NCI-H1694 (cell line): ENCODE results near the gene EPS15.
"Not testable (repeated sequence)": the region's sequence is repeated elsewhere in the genome, so short reads cannot be mapped to it uniquely, and the experiment has no call there.

ENCODE experiments used
- DNase-seq: peaks from one replicate; lab custom pipeline; 2025; lab: John Stamatoyannopoulos, UW

Gene EPS15

DNA sequence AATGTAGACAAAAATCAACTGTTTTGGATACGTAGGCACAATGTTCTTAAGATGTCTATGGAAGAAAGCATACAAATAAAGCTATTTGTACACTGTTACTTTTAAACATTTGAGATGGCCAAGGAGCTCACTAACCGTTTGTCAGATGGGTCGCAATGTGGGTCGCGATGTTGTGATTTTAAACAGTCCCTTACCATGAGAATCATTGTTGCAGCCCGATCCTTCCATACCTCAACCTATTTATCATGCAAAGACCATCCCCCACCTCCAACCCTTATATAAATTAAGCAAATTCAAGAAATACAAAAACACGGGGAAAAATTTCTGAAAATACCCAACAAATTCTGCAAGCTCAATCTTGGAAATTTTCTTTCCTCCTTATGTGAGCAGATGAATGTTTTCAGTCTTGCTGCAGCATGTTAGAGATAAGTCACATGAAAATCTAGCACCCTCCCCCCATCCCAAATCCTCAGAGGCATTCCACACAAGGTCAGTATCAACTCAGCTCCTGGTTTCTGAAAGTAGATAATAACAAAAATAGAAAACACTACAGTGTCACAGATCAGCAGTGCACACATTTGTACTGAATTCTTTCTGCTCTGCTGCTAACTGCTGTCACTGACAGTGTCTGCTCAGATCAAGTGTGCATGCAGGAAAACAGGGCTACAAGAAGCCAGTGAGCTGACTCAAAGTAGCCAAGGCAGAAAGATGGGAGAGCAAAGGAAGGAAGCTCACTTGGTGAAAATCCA lies 95.8 kb downstream of the EPS15 start:
- DNase-seq, result no peak

DNA sequence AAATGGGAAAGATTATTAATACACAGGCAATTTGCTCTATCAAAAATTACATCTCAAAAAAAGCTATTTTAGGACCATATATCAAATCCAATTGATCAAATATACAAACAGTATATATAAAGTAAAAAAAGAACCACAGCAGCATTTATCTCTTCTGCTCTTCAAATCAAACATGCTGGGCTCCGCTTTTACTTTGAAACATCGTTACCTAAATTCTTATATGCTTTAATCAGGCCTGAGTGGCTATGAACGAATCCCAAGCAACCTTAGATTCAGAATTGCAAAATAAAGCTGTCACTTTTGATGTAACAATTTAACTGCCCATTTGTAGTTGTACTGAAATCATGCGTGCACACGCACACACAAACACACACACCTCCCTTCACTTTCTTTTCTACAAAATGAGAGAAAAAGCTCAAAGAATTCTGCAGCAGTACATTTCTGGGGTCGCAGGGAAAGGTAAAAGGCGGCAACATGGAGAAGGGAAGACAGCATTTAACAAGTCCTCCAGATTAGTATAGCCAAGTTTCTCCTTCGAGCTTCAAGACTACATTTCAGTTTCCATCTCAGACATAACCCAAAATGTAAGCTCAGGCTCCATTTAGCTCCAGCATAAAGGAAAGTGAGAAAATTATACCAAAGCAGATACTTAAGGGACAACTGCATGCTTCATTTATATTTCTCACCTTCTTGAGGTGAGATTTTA lies 96.5 kb downstream of the EPS15 start:
- no peak for DNase-seq

DNA sequence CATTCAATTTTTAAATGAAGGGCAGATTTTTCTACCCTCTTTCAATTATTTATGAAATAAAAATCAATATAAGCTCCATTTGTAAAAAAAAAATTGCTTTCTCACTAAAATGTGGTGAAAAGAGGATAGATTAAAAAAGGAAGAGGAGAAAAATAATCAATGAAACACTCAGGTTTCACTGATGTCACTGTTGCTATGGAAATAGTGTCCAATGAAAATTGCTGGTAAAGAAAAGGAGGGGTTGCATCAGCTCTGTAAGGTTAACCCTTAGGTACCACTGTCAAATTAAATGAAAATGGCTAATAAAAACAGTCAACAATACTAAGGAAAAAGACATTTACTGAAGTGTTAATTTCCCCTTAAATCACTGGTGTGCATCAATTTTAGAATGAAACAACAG lies 97.1 kb downstream of the EPS15 start:
- DNase-seq, result peak; percentile 81

DNA sequence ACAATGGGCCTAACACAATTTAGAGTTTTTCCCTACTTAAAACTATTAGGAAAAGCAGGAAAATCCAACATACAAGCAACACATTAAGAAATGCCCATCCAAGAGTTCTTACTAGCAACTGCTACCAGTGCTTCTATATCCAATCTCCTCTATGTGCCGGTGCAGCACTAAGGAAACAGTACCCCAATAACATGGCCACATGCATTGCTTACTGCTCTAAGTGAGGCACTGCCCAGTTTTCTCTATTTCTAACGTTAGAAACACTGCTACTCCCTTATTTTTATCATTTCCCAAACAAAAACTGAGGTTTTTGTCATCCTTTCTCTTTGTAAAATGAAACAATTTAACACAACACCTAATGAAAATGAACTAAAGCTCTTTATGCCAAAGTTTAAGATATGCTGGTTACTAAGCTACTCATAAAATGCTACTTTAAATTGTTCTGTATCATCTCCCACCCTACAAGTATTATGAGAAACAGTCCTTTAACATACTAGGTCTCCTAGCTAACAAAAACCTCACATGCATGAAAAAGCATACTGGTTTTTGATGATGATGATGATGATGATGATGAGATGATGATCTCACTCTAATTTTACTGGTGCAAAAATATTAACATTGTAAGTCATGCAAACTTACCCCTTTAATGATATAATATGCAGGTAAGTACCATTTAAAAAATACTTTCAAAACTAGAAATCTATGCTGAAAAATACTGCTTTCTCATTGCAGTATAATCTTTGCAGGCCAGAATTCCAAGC lies 98.0 kb downstream of the EPS15 start:
- DNase-seq, result no peak

DNA sequence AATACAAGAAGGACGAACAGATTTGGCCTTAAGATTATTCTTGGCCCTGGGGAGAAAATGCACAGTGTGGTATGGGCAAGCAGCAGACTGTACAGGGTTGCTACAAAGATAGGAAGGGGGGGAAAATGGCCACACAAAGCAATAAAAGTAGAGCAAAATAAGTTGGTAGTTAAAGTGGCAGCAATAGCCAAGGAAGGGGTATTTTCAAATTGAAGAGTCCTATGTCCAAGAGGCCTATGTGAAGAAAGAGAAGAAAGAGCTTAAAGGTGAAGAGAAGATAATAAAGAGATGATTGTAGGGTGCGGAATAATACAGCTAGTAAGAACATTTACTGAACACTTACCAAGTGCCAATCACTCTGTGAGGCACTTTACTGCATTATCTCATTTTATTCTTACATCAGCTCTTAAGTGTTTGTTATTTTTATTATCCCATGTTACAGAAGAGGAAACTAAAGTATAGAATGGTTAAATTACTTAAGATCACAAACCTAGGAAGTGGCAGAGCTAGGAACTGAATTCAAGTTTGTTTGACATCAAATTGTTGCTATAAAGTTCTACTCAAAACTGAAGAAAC lies 100.6 kb downstream of the EPS15 start:
- no peak for DNase-seq

DNA sequence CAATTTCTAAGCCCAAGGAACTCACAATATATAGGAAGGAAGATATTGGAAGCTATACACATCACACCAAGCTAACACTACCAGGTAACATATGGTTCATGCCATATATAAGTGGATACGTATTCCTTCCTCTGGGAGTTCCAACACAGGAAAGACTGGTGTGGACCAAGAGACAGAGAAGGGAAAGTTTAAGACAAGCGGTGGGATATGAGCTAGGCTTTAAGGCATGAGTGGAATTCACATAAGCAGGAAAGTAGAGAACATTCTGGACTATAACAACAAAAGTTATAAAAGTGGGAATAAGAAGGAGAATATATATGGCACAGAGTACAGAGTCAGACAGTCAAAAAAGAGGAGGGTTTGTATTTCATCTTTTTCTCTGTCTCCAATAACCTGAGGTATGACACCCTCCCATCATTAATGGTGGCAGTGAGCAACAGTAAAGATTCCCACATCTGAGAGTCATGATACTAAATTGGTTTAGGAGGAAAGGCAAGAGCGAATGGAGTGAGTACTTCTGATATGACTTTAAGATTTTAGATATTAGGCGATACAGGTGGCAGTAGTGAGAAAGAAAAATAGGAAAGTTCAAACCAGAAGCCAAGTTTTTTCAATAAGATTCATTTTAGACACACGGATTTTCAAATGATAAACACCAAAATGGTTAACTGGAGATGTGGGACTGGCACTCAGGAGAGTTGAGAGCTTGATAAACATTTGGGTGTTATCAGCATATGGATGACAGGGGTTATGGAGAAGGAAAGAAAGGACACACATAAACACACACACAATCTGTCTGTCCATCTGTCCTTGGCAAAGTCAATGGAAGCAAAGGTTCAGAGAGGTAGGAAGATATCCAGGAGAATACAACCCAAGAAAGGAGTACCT lies 101.3 kb downstream of the EPS15 start:
- DNase-seq, result no peak

DNA sequence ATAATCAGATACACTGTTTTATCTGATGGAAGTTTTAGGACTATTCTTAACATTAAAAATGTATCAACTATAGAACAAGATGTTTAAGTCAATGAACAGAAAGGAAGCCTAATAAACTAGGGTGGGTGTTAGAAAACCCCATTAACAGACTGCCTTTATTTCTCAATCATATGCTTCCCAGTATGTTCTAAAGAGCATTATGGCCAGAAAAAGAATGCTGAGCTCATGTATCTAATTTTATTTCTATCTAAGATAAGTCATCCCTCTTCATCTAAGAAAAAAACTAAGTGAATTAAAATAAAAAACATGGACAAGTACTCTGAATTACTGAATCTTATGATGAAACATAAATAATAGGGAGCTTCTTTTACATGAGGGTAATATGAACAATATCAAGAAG lies 102.2 kb downstream of the EPS15 start:
- DNase-seq, result no peak

DNA sequence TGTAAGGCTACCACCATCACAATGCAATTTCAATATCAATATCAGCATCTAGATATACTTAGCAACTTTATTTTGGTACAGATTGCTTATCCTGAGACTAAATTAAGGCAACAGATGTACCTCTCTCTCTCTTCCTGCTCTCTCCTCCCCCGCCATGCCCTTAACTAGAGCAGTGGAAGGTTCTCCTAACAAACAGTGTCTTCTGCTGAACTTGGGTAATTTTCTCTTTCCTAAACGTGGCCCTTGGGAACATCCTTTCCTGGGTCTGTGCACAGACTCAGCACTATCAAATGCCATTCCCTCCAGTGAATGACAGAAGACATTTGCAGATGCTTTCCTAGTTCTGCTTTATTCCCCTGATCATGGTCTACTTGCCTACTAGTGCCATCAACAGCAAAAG lies 103.1 kb downstream of the EPS15 start:
- no peak for DNase-seq

DNA sequence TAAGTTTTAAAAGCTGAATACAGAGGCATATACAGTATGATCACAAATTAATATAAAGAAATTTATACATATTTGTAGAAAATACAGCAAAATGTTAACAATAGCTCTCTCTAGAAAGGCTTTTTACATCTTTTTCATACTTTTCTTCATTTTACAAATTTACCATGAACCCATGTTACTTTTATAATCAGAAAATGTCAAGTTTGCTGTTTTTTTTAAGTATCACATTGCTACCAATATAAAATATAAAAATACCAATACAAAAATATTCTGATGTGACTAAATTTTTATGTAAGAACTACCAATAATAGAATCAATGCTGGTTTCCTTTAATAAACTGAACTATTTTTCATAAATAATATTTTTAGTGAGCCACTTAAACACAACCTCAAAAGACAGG lies 104.3 kb downstream of the EPS15 start:
- no peak for DNase-seq

DNA sequence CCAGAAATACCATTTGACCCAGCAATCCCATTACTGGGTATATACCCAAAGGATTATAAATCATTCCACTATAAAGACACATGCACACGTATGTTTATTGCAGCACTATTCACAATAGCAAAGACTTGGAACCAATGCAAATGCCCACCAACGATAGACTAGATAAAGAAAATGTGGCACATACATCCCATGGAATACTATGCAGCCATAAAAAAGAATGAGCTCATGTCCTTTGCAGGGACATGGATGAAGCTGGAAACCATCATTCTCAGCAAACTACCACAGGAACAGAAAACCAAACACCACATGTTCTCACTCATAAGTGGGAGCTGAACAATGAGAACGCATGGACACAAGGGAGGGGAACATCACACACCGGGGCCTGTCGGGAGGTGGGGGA lies 107.2 kb downstream of the EPS15 start:
- not testable (repeated sequence) for DNase-seq

DNA sequence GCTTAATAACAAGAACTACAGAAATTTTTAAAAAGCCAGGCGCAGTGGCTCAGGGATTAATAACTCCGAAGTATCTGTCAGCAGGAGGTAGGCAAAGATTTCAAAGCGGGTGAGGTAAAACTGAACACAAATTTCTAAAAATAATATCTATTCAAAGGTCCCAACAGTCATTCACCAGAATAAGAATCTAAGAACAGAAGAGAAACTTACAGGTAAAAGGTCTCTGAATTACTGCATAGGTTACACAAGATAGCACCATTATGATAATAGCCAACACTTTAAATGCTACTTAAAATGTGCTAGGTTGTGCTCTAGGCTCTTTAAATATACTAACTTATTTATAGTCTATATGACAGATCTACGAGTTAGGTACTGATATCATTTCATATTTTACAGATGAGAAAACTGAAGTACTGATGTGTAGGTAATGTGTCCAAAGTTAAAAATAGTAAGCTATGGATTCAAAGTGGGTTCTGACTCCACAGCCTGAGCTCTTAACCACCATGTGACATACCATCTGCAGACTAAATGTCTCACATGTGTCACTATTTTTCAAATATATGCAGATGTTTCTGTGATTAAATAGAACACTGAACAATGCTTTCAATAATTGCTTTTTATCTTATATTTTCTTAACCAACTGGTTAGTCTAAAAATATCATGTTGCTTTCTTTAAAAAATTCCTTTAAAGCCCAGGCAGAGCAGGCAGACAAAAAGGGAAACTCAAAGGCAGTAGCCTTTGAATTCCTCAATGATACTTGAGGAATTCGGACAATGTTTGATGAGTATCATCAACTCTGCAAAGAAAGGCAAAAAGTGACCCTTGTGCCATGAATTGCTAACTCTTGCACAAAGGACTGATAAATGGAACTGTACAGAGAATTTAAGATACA lies 108.3 kb downstream of the EPS15 start:
- DNase-seq, result peak; percentile 45

DNA sequence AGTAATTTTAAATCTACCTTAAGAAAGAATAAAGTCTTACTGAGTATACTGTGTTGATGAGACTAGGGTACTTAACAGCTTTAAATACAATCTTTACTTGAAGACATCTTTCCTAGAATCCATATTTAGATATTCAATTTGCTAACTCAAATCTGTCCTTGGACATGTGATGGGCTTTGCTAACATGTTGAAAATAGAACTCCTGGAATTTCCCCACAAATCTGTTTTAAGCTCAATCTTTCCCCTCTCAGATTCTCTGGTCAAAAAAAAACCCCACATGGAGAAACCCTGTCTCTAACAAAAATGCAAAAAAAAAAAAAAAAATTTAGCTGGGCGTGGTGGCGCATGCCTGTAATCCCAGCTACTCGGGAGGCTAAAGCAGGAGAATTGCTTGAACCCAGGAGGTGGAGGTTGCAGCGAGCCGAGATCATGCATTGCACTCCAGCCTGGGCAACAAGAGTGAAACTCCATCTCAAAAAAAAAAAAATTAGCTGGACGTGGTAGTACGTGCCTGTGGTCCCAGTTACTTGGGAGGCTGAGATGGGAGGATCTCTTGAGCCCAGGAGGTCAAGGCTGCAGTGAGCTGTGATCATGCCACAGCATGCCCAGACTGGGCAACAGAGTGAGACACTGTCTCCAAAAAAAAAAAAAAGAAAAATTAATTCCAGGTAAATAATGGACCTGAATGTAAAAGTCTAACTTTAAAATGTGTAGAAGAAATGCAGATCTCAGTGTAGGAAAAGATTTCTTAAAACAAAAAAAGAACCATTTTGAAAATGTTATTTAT lies 109.1 kb downstream of the EPS15 start:
- DNase-seq, result not testable (repeated sequence)

DNA sequence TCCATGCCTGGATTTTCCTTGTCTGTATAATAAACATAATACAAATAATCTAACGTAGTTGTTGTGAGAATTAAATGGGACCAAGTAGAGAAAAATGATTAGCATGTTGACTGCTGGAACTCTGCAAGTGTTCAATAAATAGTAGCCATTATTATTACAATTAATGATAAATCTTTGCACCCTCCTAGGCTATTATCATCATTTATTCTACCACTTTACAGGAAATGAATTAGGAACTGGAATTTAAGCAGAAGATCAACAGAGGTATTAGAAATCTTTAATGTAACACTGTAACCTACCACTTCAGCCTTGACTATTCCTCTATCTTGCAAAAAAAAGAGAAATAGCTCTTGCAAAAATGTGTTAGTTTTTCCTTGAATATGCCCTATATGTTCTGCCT lies 126.8 kb downstream of the EPS15 start:
- no peak for DNase-seq

DNA sequence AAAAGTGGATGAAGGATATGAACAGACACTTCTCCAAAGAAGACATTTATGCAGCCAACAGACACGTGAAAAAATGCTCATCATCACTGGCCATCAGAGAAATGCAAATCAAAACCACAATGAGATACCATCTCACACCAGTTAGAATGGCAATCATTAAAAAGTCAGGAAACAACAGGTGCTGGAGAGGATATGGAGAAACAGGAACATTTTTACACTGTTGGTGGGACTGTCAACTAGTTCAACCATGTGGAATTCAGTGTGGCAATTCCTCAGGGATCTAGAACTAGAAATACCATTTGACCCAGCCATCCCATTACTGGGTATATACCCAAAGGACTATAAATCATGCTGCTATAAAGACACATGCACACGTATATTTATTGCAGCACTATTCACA lies 128.4 kb downstream of the EPS15 start:
- not testable (repeated sequence) for DNase-seq

DNA sequence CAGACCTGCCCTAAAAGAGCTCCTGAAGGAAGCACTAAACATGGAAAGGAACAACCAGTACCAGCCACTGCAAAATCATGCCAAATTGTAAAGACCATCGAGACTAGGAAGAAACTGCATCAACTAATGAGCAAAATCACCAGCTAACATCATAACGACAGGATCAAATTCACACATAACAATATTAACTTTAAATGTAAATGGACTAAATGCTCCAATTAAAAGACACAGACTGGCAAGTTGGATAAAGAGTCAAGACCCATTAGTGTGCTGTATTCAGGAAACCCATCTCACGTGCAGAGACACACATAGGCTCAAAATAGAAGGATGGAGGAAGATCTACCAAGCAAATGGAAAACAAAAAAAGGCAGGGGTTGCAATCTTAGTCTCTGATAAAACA lies 131.8 kb downstream of the EPS15 start:
- DNase-seq, result not testable (repeated sequence)

DNA sequence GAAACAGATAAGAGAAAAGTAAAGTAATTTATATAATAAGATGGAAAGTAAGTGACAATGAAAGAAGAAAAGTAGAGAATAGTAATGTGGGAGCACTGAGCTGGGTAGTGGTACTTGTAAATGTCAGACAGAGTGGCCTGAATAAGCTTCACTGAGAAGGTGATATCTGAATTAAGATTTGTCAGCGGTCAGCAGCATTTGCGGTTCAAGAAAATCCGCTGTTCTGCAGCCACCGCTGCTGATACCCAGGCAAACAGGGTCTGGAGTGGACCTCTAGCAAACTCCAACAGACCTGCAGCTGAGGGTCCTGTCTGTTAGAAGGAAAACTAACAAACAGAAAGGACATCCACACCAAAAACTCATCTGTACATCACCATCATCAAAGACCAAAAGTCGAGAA lies 132.8 kb downstream of the EPS15 start:
- not testable (repeated sequence) for DNase-seq

DNA sequence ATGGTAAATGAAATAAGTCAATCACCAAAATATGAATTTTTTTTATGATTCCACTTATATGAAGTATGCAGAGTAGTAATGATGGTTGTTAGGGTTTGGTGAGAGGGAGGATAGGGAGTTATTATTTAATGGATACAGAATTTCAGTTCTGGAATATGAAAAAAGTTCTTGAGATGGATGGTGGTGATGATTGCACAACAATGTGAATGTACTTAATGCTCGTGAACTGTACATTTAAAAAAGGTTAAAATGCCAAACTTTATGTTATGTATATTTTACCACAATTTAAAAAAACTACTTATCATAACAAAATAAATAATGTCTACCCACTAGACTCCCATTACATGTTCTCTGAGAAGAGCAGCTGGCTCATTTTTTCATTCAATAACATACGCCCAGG lies 133.3 kb downstream of the EPS15 start:
- no peak for DNase-seq

DNA sequence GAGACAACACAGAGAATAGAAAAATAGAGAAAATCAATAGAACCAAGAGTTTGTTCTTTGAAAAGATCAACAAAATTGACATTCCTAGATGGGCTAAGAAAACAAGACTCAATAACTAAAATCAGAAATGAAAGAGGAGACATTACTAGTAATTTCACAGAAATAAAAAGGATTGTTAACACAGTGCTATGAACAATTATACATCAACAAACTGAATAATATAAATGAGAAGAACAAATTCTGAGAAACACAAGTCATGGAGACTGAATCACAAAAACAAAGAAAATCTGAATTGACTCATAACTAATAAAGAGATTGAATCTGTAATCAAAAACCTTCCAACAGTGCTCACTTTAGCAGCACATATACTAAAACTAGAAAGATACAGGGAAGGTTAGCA lies 137.1 kb downstream of the EPS15 start:
- no peak for DNase-seq

DNA sequence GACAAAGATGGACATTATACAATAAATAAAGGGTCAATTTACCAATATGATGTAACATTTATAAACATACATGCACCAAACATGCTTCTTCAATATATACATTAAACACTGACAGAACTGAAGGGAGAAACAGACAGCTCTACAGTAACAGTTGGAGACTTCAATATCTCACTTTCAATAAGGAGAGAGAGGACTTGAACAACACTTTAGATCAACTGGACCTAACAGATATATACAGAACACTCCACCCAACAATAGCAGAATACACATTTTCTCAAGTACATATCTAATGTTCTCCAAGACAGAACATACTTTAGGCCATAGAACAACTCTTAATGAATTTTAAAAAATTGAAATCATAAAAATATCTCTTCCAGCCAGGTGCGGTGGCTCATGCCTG lies 138.1 kb downstream of the EPS15 start:
- no peak for DNase-seq

DNA sequence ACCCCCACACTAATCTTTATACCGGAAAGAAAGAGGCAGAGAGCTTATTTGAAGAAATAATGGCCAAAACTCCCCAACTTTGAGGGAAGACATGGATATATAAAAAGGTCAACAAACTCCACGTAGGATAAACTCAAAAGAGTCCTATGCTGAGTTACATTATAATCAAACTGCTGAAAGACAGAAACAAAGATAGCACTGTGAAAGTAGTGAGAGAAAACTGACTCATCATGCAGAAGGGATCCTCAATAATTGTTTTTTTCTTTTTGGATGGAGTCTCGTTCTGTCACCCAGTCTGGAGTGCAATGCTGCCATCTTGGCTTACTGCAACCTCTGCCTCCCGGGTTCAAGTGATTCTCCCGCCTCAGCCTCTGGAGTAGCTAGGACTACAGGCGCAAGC lies 140.2 kb downstream of the EPS15 start:
- no peak for DNase-seq
